Erythroblast (primary cell): ENCODE results near the gene STOML3.

Source experiments
- DNase-seq, 2 experiments: peaks; one replicate each; lab custom pipeline; 2025; lab: John Stamatoyannopoulos, UW
- GATA1 ChIP-seq: IDR thresholded peaks from 2 replicates; pipeline ENCODE4 v1.6.1; 2011; ENCODE audit warnings: low read depth, mild to moderate bottlenecking, control low read depth, low read length, moderate library complexity
- POLR2A ChIP-seq: IDR thresholded peaks from 2 replicates; pipeline ENCODE4 v1.6.1; 2011; ENCODE audit warnings: mild to moderate bottlenecking, low read length

The STOML3 gene

DNA sequence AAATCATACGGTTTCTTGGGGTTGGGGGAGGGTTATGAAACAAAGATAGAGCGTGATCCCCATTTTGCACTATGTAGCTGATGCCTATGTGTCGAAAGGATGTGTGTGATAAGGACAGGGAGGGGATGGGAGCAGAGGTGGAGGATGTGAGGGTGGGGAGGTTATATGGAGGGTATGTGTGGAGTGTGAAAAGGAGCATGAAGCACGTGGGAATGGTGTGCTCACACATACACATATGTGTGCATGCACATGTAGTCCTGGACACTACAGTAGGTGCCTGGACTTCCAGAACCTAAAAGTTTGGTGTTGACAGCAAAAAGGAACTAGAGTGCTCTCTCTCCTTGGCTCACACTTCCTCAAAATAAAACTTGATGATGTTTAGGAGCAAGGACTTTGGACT, 25.4 kb downstream of the STOML3 start:
- no peak for DNase-seq
- TF ChIP-seq GATA1 (no peak), POLR2A (no peak)

DNA sequence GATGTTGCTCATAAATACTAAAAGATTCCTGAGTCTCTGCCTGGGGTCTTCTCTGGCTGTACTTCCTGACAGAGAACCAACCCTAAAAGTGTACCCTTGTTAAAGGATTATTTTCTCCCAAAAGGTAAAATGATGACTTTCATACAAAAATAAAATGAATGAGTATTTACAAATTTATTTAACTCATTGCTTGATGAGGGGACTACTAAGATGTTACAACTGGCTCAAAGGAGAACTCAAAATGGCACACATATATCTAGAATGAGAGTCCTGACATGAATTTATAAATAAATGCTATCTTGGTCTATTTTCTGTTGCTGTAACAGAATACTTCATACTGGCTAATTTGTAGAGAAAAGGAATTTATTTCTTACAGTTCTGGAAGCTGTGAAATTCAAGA, 30.5 kb downstream of the STOML3 start:
- DNase-seq, result no peak
- TF ChIP-seq POLR2A (no peak), GATA1 (no peak)

GRCh38 chr13:38957794-38958592, 32.6 kb downstream of the STOML3 start:
- no peak for DNase-seq
- TF ChIP-seq GATA1 (no peak), POLR2A (no peak)

GRCh38 chr13:38954844-38955243, 35.8 kb downstream of the STOML3 start:
- DNase-seq, result peak in 1 of 2 experiments; percentile 4
- TF ChIP-seq GATA1 (no peak), POLR2A (no peak)

DNA sequence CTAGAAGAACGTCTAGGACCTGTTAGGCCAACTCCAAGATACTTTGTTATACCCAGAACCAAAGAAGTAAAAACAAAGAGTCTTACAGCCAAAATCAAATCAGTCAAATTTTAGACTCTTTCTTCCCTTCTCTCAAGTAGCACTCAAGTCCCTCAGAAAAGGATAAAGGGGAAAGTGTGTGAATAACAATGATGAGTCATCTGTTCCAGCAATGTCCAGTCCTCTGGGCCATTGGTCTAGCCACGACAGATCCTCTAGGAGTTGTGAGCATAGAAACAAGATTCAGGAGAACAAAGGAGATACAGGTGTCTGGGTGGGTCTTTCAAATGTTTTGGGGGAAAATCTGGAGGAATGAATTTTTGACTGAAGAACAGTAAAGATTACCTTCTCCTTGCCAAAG, 36.3 kb downstream of the STOML3 start:
- TF ChIP-seq POLR2A, result no peak
- no peak for TF ChIP-seq GATA1
- no peak for DNase-seq

GRCh38 chr13:38952827-38953226, 37.8 kb downstream of the STOML3 start:
- DNase-seq, result no peak
- TF ChIP-seq GATA1, result no peak
- TF ChIP-seq POLR2A, result no peak

DNA sequence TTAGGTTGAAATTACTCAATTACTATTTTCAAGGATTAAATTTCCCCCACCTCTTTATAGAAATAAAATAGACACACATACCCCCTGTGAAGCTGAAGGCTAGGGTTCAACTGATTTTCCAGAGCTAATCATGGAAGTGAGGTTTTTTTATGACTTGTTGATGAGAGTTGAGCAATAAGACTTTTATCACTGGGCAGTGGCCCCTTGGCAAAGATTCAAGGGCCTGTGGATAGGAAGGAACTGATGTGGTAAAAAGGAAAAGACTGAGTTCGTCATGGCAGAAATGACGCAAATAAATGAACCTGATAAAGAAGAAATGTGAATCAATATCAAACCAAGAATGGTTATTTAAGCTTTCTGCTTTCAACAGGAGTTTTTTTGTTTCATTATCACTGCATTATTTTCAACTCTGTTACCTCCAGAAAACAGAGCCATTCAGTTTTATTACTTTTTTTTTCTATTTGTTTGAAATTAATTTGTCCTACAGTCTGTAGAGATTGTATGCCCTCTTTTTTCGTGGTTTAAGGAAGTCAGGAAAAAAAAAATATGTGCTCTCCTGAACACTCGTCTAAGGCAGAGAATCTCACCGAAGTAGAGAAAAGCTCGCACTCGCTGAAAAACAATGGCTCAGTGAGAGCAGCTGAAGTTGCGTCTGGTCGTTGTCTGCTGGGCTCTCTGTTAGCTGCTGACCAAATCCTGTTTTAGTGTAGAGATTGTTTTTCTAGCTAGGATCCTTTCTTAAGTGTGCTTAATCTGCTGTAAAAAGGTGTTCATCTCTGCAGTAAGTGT, 38.9 kb downstream of the STOML3 start:
- TF ChIP-seq GATA1 (no peak), POLR2A (no peak)
- DNase-seq, result no peak

DNA sequence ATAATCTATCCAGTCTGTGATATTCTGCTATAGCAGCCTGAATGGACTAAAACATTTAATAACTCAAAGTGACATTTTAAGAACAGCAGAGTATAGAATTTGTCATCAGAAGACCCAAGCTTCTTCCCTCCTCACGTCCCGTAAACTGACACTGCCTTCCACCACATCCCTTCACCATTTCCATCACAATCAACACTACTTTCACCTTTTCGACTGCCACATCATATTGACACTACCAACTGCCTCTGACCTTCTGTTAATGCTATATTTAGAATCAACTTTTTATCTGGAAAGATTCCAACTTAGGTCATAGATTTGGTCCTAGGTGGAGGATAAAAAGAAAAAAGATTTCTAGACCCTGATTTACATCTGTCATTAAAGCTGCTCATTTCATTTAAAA, 39.6 kb downstream of the STOML3 start:
- TF ChIP-seq POLR2A (no peak), GATA1 (no peak)
- DNase-seq, result no peak

- no peak for DNase-seq
- TF ChIP-seq POLR2A (no peak), GATA1 (no peak)
These were observed 43.6 kb downstream of the STOML3 start for GRCh38 chr13:38947054-38947453.

GRCh38 chr13:38944219-38944618, 46.4 kb downstream of the STOML3 start:
- TF ChIP-seq POLR2A, result no peak
- TF ChIP-seq GATA1, result no peak
- no peak for DNase-seq

DNA sequence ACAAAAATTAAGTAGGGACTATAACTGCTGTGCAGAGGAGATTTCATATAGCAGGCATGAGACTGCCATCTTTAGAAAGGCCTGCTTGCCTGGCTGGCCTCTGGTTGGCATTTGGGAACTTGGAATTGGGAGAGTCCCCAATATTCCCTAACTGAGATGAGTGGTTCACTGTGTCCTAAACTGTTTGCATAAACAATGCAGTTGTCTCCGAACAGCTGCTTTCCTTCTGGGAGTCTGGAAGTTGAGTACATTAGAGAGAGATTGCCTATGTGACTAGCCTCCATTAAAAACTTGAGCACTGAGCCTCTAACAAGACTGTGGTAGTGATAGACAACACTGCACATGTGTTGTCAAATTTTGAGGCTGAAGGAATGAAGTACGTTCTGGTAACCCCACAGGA, 47.4 kb downstream of the STOML3 start:
- TF ChIP-seq POLR2A, result no peak
- no peak for TF ChIP-seq GATA1
- no peak for DNase-seq

- peak in 1 of 2 experiments; percentile 2 for DNase-seq
- TF ChIP-seq POLR2A (no peak), GATA1 (no peak)
These were observed 49.2 kb downstream of the STOML3 start for GRCh38 chr13:38941353-38941945.

DNA sequence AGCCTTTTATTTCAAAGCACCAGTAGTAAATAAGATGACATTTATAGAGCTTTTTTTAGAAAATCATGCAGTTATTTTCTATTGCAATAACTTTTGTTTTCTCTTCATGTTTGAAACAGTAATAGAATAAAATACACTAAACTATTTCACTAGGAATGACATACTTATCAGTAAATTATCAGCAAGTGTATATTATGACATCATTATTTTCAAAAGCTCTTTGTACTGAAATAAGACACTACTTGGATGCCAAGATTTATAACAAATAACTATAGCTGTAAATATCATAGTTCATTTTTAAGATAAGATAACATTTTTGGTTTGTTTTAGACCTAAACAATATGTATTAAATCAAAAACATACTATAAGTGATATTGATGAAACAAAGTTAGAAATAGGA, 56.8 kb downstream of the STOML3 start:
- TF ChIP-seq GATA1 (no peak), POLR2A (no peak)
- no peak for DNase-seq

GRCh38 chr13:38922170-38922569, 68.5 kb downstream of the STOML3 start:
- no peak for DNase-seq
- TF ChIP-seq POLR2A (no peak), GATA1 (no peak)
